GM13976 (cell line): ENCODE data around the gene FKBP1A.
A peak's percentile ranks its signal among the peaks of the same experiment; 100 is the strongest.

ENCODE experiments used
- DNase-seq: peaks from one replicate; pipeline ENCODE4 v3.0.0; 2012; ENCODE audit warnings: low spot score
- CTCF ChIP-seq: IDR thresholded peaks from 2 replicates; pipeline ENCODE4 v1.5.1; 2012; ENCODE audit warnings: borderline replicate concordance, mild to moderate bottlenecking; ENCODE audit not compliant: insufficient read depth; ENCODE audit errors: extremely low read depth, missing control alignments, control extremely low read depth
- in situ Hi-C: fragments of 300-500 bp; cut with MboI; formaldehyde crosslinking; loops from one replicate; pipeline ENCODE4 v1.12.0; 2022; ENCODE audit warnings: low sequenced_read_pairs, mixed read lengths, inconsistent platforms; ENCODE audit not compliant: unreplicated experiment

Gene FKBP1A

GRCh38 chr20:1392693-1393506 is at the start of gene FKBP1A:
FKBP1A (minus strand) TSS chr20:1393054; CDS start chr20:1392998, 56 bp downstream.
- in situ Hi-C loops, result no loop called here

GRCh38 chr20:1442304-1442703 is 49.5 kb upstream of the FKBP1A start:
- no peak for TF ChIP-seq CTCF
- DNase-seq, result no peak
- in situ Hi-C loops, result loop anchor here (10.0 kb wide), 1 partner anchor 128 kb away; no protein-coding TSS in a partner anchor

More at GRCh38 chr20:1392693-1393506, at the start of gene FKBP1A:
- TF ChIP-seq CTCF, result no peak
- DNase-seq, result peak; percentile 93

- DNase-seq, result no peak
- in situ Hi-C loops, result loop anchor here (10.0 kb wide), 1 partner anchor 126 kb away; no protein-coding TSS in a partner anchor
- no peak for TF ChIP-seq CTCF
Observed at GRCh38 chr20:1441133-1441532, 48.3 kb upstream of the FKBP1A start.

- peak; percentile 30 for DNase-seq
- no peak for TF ChIP-seq CTCF
- in situ Hi-C loops, result loop anchor here (10.0 kb wide), 1 partner anchor 125 kb away; no protein-coding TSS in a partner anchor
Observed at GRCh38 chr20:1440024-1440423, 47.2 kb upstream of the FKBP1A start.

- no peak for DNase-seq
- no peak for TF ChIP-seq CTCF
- in situ Hi-C loops, result no loop called here
Observed at GRCh38 chr20:1438361-1438760, 45.5 kb upstream of the FKBP1A start.

- in situ Hi-C loops, result no loop called here
- DNase-seq, result peak; percentile 77
- TF ChIP-seq CTCF, result peak; percentile 89
Observed at GRCh38 chr20:1437235-1437904, 44.5 kb upstream of the FKBP1A start.
